MM.1S (cell line): ENCODE data around the gene ADARB2.

Source experiments
- DNase-seq: peaks from one replicate; pipeline ENCODE4 v3.0.0-alpha.2; 2015
- H2AFZ ChIP-seq: fragments of 300-600 bp; sonication (generic); 2 replicates; pipeline ENCODE4 v1.6.0; 2016; ENCODE audit warnings: antibody characterized with exemption, low read length
- H3F3A ChIP-seq: fragments of 300-600 bp; sonication (generic); 2 replicates; pipeline ENCODE4 v1.6.1; 2016; ENCODE audit warnings: mild to moderate bottlenecking, antibody characterized with exemption, low read length, moderate library complexity, mixed read lengths; ENCODE audit not compliant: insufficient read depth
- H3K27ac ChIP-seq: fragments of 300-600 bp; sonication (generic); 2 replicates; pipeline ENCODE4 v1.5.1; 2016; ENCODE audit warnings: mild to moderate bottlenecking, low read length
- H3K27me3 ChIP-seq: fragments of 300-600 bp; sonication (generic); replicated peaks from 2 replicates; pipeline ENCODE4 v1.6.0; 2016; ENCODE audit warnings: low read length; ENCODE audit not compliant: insufficient read depth
- H3K36me3 ChIP-seq: fragments of 300-600 bp; sonication (generic); replicated peaks from 2 replicates; pipeline ENCODE4 v1.6.1; 2016; ENCODE audit warnings: mild to moderate bottlenecking, low read length, mixed read lengths; ENCODE audit not compliant: insufficient read depth
- H3K4me1 ChIP-seq: fragments of 300-600 bp; sonication (generic); 2 replicates; pipeline ENCODE4 v1.6.1; 2016; ENCODE audit warnings: low read length, mixed read lengths
- H3K4me2 ChIP-seq: fragments of 300-600 bp; sonication (generic); 2 replicates; pipeline ENCODE4 v1.6.0; 2016; ENCODE audit warnings: low read depth, low read length
- H3K4me3 ChIP-seq: fragments of 300-600 bp; sonication (generic); 2 replicates; pipeline ENCODE4 v1.5.1; 2016; ENCODE audit warnings: low read length, mixed read lengths
- H3K79me2 ChIP-seq: fragments of 300-600 bp; sonication (generic); 2 replicates; pipeline ENCODE4 v1.6.1; 2016; ENCODE audit warnings: mixed run types, low read length, mixed read lengths
- H3K9ac ChIP-seq: fragments of 300-600 bp; sonication (generic); 2 replicates; pipeline ENCODE4 v1.6.1; 2016; ENCODE audit warnings: low read length, mixed read lengths
- H3K9me2 ChIP-seq: fragments of 300-600 bp; sonication (generic); replicated peaks from 2 replicates; pipeline ENCODE4 v1.6.1; 2016; ENCODE audit warnings: mild to moderate bottlenecking, low read length, mixed read lengths; ENCODE audit not compliant: insufficient read depth
- H3K9me3 ChIP-seq: fragments of 300-600 bp; sonication (generic); replicated peaks from 2 replicates; pipeline ENCODE4 v1.6.1; 2016; ENCODE audit warnings: mild to moderate bottlenecking, low read length, mixed read lengths; ENCODE audit not compliant: insufficient read depth
- H4K20me1 ChIP-seq: fragments of 300-600 bp; sonication (generic); 2 replicates; pipeline ENCODE4 v1.6.1; 2016; ENCODE audit warnings: mild to moderate bottlenecking, low read length, moderate library complexity, mixed read lengths; ENCODE audit not compliant: insufficient read depth
- EZH2 ChIP-seq: fragments of 300-600 bp; sonication (generic); optimal IDR thresholded peaks from 2 replicates; pipeline ENCODE3; 2017; ENCODE audit warnings: low read depth, mild to moderate bottlenecking, antibody characterized with exemption, low read length, mixed read lengths
- EZH2phosphoT487 ChIP-seq: fragments of 300-600 bp; sonication (generic); IDR thresholded peaks from 2 replicates; pipeline ENCODE4 v1.6.1; 2018; ENCODE audit warnings: antibody characterized with exemption, low read length
- TF ChIP-seq, protein P1 (sequence below): fragments of 300-600 bp; sonication (generic); IDR thresholded peaks from 2 replicates; pipeline ENCODE4 v1.5.1; 2016; ENCODE audit warnings: antibody characterized with exemption, low read length, mixed read lengths

The ADARB2 gene

GRCh38 chr10:1229574-1229973 is 507.8 kb downstream of the ADARB2 start:
- no peak overlapping the region for H3K4me2 ChIP-seq
- no peak overlapping the region for H3K27ac ChIP-seq
- H2AFZ ChIP-seq, result no peak overlapping the region
- no peaks in the 10 kb centered on the region for H3K79me2 ChIP-seq
- TF ChIP-seq, protein P1, sequence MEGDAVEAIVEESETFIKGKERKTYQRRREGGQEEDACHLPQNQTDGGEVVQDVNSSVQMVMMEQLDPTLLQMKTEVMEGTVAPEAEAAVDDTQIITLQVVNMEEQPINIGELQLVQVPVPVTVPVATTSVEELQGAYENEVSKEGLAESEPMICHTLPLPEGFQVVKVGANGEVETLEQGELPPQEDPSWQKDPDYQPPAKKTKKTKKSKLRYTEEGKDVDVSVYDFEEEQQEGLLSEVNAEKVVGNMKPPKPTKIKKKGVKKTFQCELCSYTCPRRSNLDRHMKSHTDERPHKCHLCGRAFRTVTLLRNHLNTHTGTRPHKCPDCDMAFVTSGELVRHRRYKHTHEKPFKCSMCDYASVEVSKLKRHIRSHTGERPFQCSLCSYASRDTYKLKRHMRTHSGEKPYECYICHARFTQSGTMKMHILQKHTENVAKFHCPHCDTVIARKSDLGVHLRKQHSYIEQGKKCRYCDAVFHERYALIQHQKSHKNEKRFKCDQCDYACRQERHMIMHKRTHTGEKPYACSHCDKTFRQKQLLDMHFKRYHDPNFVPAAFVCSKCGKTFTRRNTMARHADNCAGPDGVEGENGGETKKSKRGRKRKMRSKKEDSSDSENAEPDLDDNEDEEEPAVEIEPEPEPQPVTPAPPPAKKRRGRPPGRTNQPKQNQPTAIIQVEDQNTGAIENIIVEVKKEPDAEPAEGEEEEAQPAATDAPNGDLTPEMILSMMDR, result no peak
- TF ChIP-seq EZH2phosphoT487 (no peak), EZH2 (no peak)
- H3K4me1 ChIP-seq, result no peaks in the 10 kb centered on the region
- H3K9ac ChIP-seq, result no peak overlapping the region
- DNase-seq, result no peak
- no peaks in the 10 kb centered on the region for H3K36me3 ChIP-seq
- no peak overlapping the region for H3K4me3 ChIP-seq
- no peaks in the 10 kb centered on the region for H3K9me3 ChIP-seq
- H3K9me2 ChIP-seq, result no peaks in the 10 kb centered on the region
- H4K20me1 ChIP-seq, result no peaks in the 10 kb centered on the region
- no peaks in the 10 kb centered on the region for H3F3A ChIP-seq
- no peaks in the 10 kb centered on the region for H3K27me3 ChIP-seq

GRCh38 chr10:1229116-1229515 is 508.2 kb downstream of the ADARB2 start:
- Histone ChIP-seq H3K9me2 (no peaks in the 10 kb centered on the region), H4K20me1 (no peaks in the 10 kb centered on the region), H3K4me2 (no peak overlapping the region), H3K9me3 (no peaks in the 10 kb centered on the region), H3K4me3 (no peak overlapping the region), H3K27ac (no peak overlapping the region), H3K36me3 (no peaks in the 10 kb centered on the region), H3K27me3 (no peaks in the 10 kb centered on the region), H3K9ac (no peak overlapping the region), H3K4me1 (no peaks in the 10 kb centered on the region), H2AFZ (no peak overlapping the region), H3K79me2 (no peaks in the 10 kb centered on the region), H3F3A (no peaks in the 10 kb centered on the region)
- TF ChIP-seq EZH2 (no peak), EZH2phosphoT487 (no peak)
- TF ChIP-seq, protein P1, result no peak
- no peak for DNase-seq

DNA sequence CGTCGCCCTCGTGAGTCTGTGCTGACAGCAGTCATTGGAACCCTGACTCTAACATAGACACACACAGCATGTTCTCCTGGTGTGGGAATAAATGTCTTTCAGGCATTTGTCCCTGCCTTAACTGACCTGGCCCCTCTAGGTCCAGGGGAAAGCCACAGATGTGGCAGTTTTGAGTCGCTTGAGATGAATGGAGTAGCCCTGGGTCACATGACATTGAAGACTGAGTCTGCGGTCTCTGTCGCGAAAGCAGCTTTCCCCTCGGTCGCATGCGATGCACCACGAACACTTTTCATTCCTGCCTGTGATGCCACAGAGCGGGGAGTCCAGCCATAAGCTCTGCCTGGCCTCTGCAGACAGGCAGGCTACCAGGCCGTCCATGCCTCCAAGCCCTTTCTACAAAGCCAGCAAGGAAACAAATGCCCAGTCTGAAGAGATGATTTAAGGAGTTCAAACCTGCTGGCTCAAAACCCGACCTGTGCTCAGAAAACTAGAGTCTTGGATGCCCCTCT is 508.8 kb downstream of the ADARB2 start:
- H3K9ac ChIP-seq, result no peak overlapping the region
- no peak overlapping the region for H2AFZ ChIP-seq
- H3K4me1 ChIP-seq, result no peaks in the 10 kb centered on the region
- H4K20me1 ChIP-seq, result no peaks in the 10 kb centered on the region
- H3K79me2 ChIP-seq, result no peaks in the 10 kb centered on the region
- H3K27ac ChIP-seq, result no peak overlapping the region
- no peaks in the 10 kb centered on the region for H3K36me3 ChIP-seq
- no peak for DNase-seq
- no peaks in the 10 kb centered on the region for H3K9me2 ChIP-seq
- no peak overlapping the region for H3K4me3 ChIP-seq
- no peak for TF ChIP-seq EZH2
- no peak for TF ChIP-seq EZH2phosphoT487
- TF ChIP-seq, protein P1, result no peak
- H3K9me3 ChIP-seq, result no peaks in the 10 kb centered on the region
- H3K27me3 ChIP-seq, result no peaks in the 10 kb centered on the region
- no peaks in the 10 kb centered on the region for H3F3A ChIP-seq
- no peak overlapping the region for H3K4me2 ChIP-seq
